ENCODE measurements around the gene PIK3IP1. TPM values are rescaled to one million over a fixed set of nuclear protein-coding genes. Genes with fewer than 3 reads are reported as not detected.

The PIK3IP1 gene
- total and polyA plus RNA-seq, 10 donors = 36.1 to 152 (median 97.8) TPM

- Histone ChIP-seq H3K27me3 (replicated peaks in 1 of 7) (no peaks in the 10 kb centered on the region), H3K9me3 (no peaks in the 10 kb centered on the region), H3K27ac (peak overlapping the region in 1 of 8 donors; percentile 17), H3K4me3 (no peak overlapping the region), H3K4me1 (peaks cover 3 to 59% (median 29%) of the 10 kb centered on the region in 6 donors), H3K36me3 (peaks cover 0 to 53% (median 0%) of the 10 kb centered on the region in 6 donors)
- TF ChIP-seq CTCF (IDR thresholded peaks at IDR 0.05 in 8 of 11, conservative IDR thresholded peaks at IDR 0.05 in 3 of 11) (no peak), POLR2A (IDR thresholded peaks at IDR 0.05) (no peak), POLR2AphosphoS5 (IDR thresholded peaks at IDR 0.05) (peak in 1 of 3 donors; percentile 10)
- no peak for DNase-seq
- WGBS, 5 donors = 83 to 91% (median 85%) methylated on average over 4 of the region's 4 CpGs
- intact Hi-C loops (cut with DNase I; ENCODE audit: low total_unique reads) = no loop called here
These were observed 41.3 kb downstream of the PIK3IP1 start for GRCh38 chr22:31250740-31251600.

GRCh38 chr22:31248965-31249958 lies 43.0 kb downstream of the PIK3IP1 start:
- H3K4me3 ChIP-seq = peak overlapping the region in 4 of 8 donors; percentile 30 to 53 (median 36)
- intact Hi-C loops (cut with DNase I; ENCODE audit: low total_unique reads) = no loop called here
- peak overlapping the region in 1 of 8 donors; percentile 57 for H3K27ac ChIP-seq
- no peaks in the 10 kb centered on the region for H3K27me3 ChIP-seq (replicated peaks in 1 of 7)
- H3K9me3 ChIP-seq = no peaks in the 10 kb centered on the region
- peaks cover 0 to 57% (median 0%) of the 10 kb centered on the region in 6 donors for H3K36me3 ChIP-seq
- DNase-seq = no peak
- TF ChIP-seq POLR2AphosphoS5 (IDR thresholded peaks at IDR 0.05) (no peak), POLR2A (IDR thresholded peaks at IDR 0.05) (no peak), CTCF (IDR thresholded peaks at IDR 0.05 in 8 of 11, conservative IDR thresholded peaks at IDR 0.05 in 3 of 11) (no peak)
- WGBS, 5 donors = 73 to 94% (median 88%) methylated on average over 8 to 9 of the region's 9 CpGs
- H3K4me1 ChIP-seq = peaks cover 3 to 63% (median 28%) of the 10 kb centered on the region in 6 donors

DNA sequence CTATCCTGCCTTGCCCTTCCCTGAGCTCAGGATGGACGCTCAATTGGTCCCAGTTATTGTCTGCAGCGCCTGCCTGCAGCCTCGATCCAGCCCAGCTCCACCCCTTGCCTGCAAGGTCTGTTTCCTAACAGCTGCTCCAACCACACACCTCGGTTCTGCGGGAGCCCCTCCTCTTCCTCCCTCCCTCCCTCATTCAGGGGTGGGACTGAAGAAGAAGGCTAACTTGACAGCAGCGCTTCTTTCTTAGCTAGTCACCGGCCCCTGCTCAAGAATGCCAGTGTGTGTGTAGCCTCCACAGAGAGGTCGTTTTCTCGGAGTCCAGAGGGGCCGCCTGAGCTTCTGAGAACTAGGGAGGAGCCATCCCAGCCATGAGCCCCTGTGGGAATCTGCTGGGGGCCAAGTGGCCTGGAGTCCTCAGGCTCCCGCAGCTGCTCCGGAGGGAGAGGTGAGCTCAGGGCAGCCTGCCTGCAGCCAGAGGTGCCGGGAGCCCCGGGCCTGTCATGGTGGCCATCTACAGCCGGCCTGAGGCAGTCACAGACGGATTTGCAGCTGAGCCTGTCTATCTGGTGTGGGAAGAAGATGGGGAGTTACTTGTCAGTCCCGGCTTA lies 44.0 kb downstream of the PIK3IP1 start:
- DNase-seq = peak; percentile 89
- peaks cover 0 to 65% (median 0%) of the 10 kb centered on the region in 6 donors for H3K36me3 ChIP-seq
- peaks cover 3 to 58% (median 23%) of the 10 kb centered on the region in 6 donors for H3K4me1 ChIP-seq
- TF ChIP-seq POLR2A (IDR thresholded peaks at IDR 0.05) = no peak
- TF ChIP-seq CTCF (IDR thresholded peaks at IDR 0.05 in 8 of 11, conservative IDR thresholded peaks at IDR 0.05 in 3 of 11) = no peak
- peak; percentile 58 to 63 (median 63) for TF ChIP-seq POLR2AphosphoS5 (IDR thresholded peaks at IDR 0.05)
- WGBS, 5 donors = 33 to 52% (median 51%) methylated on average over 13 to 17 of the region's 17 CpGs
- H3K4me3 ChIP-seq = peak overlapping the region in 5 of 8 donors; percentile 16 to 53 (median 34)
- intact Hi-C loops (cut with DNase I; ENCODE audit: low total_unique reads) = no loop called here
- peak overlapping the region in 3 of 8 donors; percentile 33 to 57 (median 38) for H3K27ac ChIP-seq
- H3K27me3 ChIP-seq (replicated peaks in 1 of 7) = no peaks in the 10 kb centered on the region
- H3K9me3 ChIP-seq = no peaks in the 10 kb centered on the region

Measured in spleen (tissue), 11 donors.